GM18951 (cell line): ENCODE results near the gene KRTAP3-1.
"Not testable (repeated sequence)": the region's sequence is repeated elsewhere in the genome, so short reads cannot be mapped to it uniquely, and the experiment has no call there.

Experiments used
- POLR2A ChIP-seq: IDR thresholded peaks from 4 replicates; pipeline ENCODE4 v1.6.1; 2011; ENCODE audit warnings: mild to moderate bottlenecking; ENCODE audit not compliant: insufficient read length, insufficient read depth; ENCODE audit errors: extremely low read depth
- in situ Hi-C: fragments of 300-500 bp; cut with MboI; formaldehyde crosslinking; loops from one replicate; pipeline ENCODE4 v1.12.0; 2022; ENCODE audit warnings: low sequenced_read_pairs, mixed read lengths, inconsistent platforms; ENCODE audit not compliant: unreplicated experiment

Gene KRTAP3-1

DNA sequence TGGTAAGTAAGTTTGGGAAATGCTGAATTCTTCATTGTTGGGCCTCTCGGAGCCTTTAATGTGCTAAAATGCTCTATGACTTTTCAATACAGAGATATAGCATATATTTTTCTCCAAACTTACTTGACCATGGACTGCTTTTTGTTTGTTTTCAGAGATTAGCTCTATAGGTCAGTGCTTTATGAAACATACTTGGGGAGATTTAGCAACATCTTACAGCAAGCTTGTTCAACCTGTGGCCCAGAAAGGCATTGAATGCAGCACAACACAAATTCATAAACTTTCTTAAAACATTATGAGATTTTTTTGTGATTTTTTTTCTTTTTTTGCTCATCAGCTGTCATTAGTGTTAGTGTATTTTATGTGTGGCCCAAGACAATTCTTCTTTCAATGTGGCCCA, 1.0 kb upstream of the KRTAP3-1 start:
- in situ Hi-C loops = no loop called here
- TF ChIP-seq POLR2A = no peak

- in situ Hi-C loops = no loop called here
- TF ChIP-seq POLR2A = no peak
Observed at GRCh38 chr17:41009301-41009760, 403 bp upstream of the KRTAP3-1 start.

DNA sequence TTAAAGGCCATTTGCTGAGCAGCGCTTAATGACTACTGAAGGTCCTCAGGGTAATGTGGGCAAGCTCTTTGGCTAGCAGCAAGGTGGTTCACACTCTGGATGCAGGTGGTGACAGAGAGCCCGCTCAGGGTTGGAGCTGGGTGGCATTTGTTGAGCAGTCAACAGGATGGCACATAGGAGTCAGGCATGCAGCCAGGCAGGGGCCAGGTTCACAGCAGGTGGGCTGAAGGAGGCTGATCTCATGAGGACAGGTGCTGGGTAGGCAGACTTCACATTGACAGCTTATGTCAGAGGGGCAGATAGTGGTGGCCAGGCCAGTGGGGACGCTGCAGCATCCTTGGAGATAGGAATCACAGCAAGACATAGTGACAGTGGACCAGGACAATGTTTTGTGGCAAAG, 4.5 kb downstream of the KRTAP3-1 start:
- no peak for TF ChIP-seq POLR2A
- in situ Hi-C loops = no loop called here

- no peak for TF ChIP-seq POLR2A
- in situ Hi-C loops = no loop called here
Observed at GRCh38 chr17:41003926-41004325, 5.0 kb downstream of the KRTAP3-1 start.

DNA sequence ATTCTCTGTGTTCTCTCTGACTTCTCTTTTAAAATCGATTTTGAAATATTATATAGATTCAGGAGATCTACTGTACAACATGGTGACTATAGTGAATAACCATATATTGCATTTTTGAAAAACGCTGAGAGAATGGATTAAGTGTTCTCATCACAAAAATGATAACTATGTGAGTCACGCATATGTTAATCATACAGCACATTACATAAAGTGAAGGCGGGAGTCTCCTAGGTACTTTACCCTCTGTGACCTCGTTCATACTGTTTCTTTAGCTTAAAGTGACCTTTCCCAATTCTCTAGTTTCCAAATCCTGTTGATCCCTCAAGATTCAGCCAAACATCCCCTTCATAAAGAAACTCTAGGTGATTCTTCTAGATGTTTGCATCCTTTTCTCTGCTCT, 6.1 kb downstream of the KRTAP3-1 start:
- in situ Hi-C loops = no loop called here

DNA sequence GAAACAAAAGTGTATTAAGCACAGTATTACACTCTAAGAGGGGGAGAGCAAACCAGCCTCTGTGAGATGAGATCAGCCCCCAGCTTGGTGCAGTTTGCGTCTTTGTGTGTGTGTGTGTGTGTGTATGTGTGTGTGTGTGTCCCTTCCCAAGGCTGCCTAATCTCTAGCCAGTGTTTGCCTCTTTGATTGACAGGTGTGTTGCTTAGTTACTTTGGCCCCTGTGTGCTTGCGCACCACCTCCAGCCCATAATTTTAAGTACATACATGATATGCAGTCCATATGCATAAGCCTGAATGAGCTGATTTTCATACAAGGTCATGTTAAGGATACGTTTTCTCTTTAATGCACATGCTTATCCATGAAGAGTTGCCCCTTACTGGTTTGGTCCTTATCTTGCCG, 7.1 kb downstream of the KRTAP3-1 start:
- TF ChIP-seq POLR2A = no peak
- in situ Hi-C loops = no loop called here

More for the DNA sequence above, 6.1 kb downstream of the KRTAP3-1 start:
- TF ChIP-seq POLR2A = no peak

DNA sequence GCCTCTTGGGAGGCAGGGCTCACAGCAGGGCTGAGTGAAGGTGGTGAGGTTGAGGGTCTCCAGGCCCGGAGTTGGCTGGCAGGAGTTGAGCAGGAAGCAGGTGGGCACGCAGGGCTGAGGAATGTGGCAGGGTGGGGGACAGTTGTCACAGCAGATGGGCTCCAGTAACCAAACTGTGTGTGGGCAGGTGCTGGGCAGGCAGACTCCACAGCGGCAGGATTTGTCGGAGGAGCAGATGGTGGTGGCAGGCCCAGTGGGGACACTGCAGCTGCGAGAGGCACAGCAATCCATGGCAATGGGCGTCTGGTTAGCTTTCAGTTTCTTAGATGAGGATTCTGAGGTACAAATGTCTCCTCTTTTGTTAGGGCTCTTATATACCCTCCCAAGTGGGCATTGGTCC, 9.4 kb downstream of the KRTAP3-1 start, which contains the start of gene KRTAP3-2:
Gene KRTAP3-2, minus strand, starts transcription at position 344 of the 400 bp plus-strand sequence. Its CDS starts 53 bp downstream, at position 291.
- in situ Hi-C loops = not testable (repeated sequence)

- TF ChIP-seq POLR2A = no peak
- in situ Hi-C loops = no loop called here
Observed at GRCh38 chr17:40997361-40997760, 11.6 kb downstream of the KRTAP3-1 start.

DNA sequence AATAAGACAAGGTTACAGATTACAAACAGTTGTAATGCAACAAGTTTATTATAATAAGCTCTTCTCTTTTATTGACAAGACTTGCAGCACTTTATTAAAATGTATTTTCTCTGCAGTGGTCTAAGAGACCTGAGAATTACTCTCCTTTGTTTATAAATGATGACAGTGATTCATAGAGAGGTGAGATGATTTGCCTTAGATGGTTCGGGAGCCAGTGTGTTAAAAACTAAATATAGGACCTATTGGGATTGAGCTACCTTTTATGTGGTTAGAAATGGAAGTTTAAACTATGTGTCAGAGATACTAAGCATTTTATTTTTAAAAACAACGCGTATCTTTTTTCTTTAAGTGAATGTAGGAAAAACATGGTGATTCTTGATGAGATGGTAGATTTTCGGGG, 12.1 kb downstream of the KRTAP3-1 start:
- no peak for TF ChIP-seq POLR2A
- in situ Hi-C loops = no loop called here

GRCh38 chr17:40995116-40995515, 13.8 kb downstream of the KRTAP3-1 start:
- no peak for TF ChIP-seq POLR2A
- in situ Hi-C loops = no loop called here

DNA sequence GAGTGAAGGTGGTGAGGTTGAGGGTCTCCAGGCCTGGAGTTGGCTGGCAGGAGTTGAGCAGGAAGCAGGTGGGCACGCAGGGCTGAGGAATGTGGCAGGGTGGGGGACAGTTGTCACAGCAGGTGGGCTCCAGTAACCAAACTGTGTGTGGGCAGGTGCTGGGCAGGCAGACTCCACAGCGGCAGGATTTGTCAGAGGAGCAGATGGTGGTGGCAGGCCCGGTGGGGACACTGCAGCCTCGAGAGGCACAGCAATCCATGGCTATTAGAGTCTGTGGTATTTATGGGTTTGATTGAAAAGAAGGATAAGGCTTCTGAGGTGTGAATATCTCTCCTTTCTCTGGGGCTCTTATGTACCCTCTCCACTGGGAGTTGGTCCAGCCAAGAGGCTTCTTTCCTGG, 15.1 kb downstream of the KRTAP3-1 start, which contains the start of gene KRTAP3-3:
Gene KRTAP3-3, minus strand, starts transcription at position 326 of the 400 bp plus-strand sequence. Its CDS starts 67 bp downstream, at position 259.
- in situ Hi-C loops = no loop called here
- TF ChIP-seq POLR2A = no peak

GRCh38 chr17:40993084-40993483, 15.8 kb downstream of the KRTAP3-1 start:
- in situ Hi-C loops = no loop called here

DNA sequence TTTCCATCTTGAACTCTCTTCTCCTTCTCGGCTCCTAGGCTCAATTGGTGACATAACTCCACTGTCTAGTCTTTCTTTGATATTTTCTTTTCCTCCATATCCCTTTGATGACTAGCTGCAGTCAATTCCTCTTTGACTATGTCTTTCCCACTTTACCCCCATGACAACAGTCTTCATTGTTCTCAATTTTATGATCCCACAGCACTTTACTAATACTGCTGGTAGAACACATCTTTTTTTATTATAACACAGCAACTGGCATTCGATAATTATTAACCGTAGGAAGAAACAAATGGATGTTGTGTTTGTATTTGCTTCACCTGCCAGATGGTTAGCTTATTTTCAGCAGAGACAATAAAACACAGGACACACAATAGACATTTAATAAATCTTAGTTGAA, 16.3 kb downstream of the KRTAP3-1 start:
- in situ Hi-C loops = no loop called here
- no peak for TF ChIP-seq POLR2A

More at GRCh38 chr17:40993084-40993483, 15.8 kb downstream of the KRTAP3-1 start:
- no peak for TF ChIP-seq POLR2A

GRCh38 chr17:40986920-40987319, 22.0 kb downstream of the KRTAP3-1 start:
- in situ Hi-C loops = no loop called here
- TF ChIP-seq POLR2A = no peak

DNA sequence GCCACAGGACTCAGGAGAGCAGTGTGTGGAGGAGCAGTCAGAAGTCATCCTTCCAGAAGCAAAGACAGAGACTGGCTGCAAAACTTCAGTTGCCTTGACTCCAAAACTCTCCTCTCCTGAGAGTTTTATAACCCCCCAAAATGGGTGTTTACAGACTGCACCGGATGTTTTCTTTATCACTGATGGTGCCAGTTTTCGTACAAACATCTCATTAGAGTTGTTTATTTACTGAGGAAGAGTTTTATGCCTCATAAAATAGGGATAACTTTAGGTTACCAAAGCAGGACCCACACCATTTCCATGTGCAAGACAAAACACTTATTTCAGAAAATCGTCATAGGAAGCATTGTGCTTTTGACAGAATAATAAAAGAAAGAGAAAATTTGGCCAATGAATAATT, 24.7 kb downstream of the KRTAP3-1 start, which contains the start of gene KRT40:
Gene KRT40, minus strand, starts transcription at position 101 of the 400 bp plus-strand sequence. Its CDS starts 53 bp downstream, at position 48.
- in situ Hi-C loops = no loop called here
- no peak for TF ChIP-seq POLR2A
